M059J (cell line): ENCODE data around the gene MAP3K6. TPM values are rescaled to one million over a fixed set of nuclear protein-coding genes. Genes with fewer than 3 reads are reported as not detected.
A peak's percentile ranks its signal among the peaks of the same experiment; 100 is the strongest.

Source experiments
- DNase-seq: peaks from one replicate; pipeline ENCODE4 v3.0.0-alpha.2; 2012; ENCODE audit warnings: low read depth
- total RNA-seq: library from RNA; depleted of rRNA; stranded (reverse); fragments of >200 nt; shearing (Covaris generic); gene quantifications from 2 replicates; pipeline ENCODE4 v1.2.3, GENCODE V29; 2014

MAP3K6 gene
- total RNA-seq, 1 experiment from 2014 or later = 18.1 TPM

DNA sequence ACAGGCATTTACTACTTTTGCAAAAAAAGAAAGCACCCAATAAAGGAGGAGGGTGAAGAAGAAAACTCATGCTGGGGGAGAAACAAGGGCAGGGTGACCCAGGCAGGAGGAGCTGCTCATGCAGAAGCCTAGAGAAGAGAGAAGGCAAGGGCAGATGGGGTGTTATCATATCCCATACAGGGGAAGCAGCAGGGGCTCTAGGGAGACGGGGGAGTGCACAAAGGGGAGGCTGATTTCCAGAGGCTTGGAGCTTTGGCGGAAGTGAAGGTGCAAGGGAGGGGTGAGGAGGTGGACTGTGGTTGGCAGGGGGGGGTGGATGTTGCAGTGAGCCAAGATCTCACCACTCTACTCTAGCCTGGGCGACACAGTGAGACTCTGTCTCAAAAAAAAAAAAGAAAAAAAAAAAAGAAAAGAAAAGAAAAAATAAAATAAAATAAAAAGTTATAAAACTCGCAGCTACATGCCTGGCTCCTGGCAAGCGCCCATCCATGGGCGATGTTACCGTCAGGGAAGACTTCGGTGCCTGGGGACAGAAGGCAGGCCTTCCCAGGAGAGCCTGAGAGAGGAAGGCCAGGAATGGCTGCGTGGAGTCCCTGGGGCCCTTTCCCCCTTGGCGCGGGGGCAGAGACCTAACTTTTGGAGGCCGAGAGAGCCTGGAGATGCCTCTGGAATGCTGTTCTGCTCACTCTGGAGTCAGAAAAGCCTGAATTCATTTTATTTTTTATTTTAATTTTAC lies 11.2 kb upstream of the MAP3K6 start:
- DNase-seq = no peak

DNA sequence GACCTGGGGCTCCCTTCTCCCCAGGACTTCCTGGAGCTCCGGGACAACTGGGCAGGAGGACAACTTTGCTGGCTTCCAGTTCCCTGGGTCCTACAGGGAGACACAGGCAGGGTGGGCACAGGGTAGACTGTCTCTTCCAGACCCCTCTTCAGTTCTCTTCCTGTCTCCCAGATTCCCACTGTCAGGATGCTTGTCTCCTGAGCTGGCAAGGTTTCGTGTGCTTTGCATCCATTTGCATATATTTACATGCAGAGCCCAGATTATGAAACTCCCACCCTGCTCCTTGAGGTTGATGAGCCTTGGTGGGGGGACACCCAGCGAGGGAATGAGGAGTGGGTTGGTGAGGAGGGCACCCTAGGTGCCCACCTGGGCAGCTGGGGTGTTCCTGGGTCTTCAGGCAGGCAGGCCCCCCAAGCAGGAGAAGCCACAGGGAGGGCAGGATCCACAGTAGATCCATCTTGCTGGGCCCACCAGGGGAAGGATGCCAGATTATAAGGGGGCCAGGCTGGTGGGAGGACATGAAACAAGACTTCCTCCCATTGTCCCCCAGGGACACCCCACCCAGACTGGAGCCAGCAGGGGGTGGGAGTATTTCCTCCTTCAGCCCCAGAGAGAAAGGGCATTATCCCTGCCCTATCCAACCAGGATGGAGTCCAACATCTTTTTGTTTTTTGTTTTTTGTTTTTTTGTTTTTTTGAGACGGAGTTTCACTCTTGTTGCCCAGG lies 7.8 kb upstream of the MAP3K6 start, which contains the start of gene FCN3:
Gene FCN3, minus strand, starts transcription at position 463 of the 725 bp plus-strand sequence. Its CDS starts 6 bp downstream, at position 457.
- DNase-seq = no peak

DNA sequence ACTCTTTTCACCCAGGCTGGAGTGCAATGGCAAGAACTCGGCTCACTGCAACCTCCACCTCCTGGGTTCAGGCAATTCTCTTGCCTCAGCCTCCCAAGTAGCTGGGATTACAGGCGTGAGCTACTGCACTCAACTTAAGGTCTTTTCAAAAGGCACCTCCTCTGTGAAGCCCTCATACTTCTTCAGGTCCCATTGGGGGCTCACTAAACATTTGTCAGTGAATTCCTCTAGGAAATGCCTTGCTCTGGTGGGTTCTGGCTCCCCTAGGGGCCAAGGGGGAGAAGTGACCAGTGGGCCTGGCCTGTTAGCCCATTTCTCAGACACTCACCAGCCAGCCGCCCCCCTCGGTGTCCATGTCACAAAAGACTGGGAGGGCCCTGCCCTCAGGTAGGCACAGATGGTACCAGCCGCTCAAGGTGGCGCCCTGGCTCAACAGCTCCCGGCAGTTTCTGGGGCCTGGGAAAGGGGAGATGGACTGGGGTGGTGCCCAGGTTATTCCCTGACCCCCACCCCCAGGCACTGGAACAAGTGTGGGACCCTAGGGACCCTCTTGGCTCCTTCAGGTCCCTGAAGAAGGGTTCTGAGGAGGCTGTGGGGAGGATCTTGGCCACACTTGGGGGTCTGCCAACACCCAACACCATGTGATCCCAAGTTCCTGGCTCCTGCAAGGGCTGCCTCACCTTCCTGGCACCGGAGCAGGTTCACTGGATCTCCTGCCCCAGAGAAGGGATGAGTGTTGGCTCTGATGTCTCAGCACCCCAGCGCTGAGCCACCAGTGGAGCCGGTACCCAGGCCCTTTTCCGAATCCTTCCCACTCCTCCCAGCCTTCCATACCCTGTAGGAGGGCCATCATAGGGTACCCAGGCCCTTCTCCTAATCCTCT lies 6.3 kb upstream of the MAP3K6 start:
- no peak for DNase-seq

GRCh38 chr1:27372022-27372807 lies 5.5 kb upstream of the MAP3K6 start:
- no peak for DNase-seq

DNA sequence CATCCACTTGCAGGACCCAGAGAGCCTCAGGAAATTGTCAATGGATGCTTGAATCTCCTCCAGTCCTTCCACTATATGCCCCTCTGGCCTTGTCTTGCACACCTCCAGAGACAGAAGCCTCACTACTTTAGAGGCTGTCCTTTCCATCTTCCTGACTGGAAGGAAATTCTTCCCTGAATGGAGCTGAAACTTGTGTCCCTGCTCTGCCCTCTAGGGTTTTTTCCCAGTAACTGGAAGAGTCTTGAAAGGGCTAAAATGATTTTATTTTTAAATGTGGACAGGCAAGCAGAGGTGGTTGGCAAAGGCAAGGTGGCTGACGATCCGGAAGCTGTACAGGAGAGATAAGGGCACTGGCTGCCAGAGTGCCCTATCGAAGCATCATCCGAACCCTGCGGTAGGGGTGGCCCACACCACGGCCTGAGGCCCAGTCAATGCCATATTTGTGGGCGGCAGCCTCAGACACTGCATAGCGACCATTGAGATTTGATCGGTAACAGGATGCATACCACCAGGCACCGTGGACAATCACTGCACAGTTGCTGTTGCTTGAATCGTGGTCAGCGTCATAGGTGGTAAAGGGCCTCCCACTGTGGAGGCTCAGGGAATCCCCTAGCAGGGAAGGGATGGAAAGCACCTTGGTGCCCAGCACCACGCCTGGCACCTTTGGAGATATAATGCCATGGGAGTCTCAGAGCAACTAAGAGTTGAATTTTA lies 2.3 kb upstream of the MAP3K6 start:
- peak; percentile 44 for DNase-seq

DNA sequence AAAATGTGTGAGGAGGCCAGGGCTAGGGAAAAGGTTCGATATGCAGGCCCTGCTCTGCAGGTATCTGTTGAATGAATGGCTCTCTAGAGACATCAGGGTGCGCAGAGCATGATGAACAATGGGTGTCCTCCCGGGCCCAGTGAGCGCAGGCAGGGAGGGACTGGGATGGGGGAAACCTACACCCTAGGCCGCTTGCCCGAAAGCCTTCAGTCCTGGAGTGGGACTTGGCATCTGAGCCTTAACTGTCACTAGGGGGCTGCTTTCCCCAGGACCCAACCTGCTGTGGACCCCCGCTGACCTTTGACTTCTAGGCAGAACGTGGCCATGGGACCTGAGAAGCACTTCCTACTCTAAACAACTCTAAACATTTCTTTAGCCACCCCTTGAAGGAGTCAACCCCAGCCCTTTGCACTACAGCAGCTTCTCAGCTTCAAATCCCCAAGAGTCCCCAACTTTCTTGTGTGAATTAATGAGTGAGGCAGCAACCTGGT lies 444 bp upstream of the MAP3K6 start:
- DNase-seq = no peak

DNA sequence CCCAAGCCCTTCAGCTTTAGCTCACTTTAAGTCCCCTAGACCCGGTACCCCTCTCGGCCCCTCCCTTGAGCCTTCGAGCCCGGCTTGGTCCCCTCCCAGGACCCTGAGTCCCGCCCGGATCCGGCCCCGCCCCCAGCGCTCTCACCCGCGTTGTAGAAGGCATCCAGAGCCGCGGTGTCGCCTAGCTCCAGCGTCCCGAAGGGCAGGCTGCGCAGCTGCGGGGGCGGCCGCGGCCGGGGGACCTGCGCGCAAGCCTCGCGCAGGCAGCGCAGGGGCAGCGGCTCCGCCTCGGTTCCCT lies 699 bp downstream of the MAP3K6 start:
- peak; percentile 83 for DNase-seq

GRCh38 chr1:27365372-27366112 lies 1.2 kb downstream of the MAP3K6 start:
- DNase-seq = peak; percentile 88

DNA sequence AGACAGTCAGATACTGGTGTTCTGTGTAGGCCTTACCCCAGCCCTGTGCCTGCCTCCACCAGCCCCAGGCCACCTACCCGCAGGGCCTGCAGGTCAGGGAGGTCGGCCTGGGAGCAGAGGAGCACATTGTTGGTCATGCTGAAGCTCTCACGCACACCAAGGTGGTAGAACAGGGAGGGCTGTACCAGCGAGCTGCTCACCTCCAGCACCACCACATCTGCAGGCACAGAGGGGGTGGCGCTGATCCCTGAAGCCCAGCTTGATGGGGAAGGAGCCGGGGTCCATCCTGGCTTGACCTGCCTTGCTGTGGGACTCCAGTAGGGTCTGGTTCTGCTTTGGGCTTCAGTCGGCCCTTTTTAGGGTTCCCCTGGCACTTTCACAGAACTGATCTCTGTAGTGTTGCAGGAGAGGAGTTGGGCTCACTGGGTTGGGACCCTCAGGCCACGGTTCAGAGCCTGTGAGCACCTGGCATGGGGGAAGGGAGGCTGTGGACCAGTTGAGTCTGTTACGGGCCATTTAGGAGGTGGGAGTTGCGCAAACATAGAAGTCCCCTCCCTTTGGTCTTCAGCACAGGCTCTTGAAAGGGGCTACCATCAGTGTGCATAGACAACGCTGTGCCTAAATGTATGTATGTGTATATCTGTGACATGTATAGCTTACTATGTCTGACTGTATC lies 1.9 kb downstream of the MAP3K6 start:
- no peak for DNase-seq

DNA sequence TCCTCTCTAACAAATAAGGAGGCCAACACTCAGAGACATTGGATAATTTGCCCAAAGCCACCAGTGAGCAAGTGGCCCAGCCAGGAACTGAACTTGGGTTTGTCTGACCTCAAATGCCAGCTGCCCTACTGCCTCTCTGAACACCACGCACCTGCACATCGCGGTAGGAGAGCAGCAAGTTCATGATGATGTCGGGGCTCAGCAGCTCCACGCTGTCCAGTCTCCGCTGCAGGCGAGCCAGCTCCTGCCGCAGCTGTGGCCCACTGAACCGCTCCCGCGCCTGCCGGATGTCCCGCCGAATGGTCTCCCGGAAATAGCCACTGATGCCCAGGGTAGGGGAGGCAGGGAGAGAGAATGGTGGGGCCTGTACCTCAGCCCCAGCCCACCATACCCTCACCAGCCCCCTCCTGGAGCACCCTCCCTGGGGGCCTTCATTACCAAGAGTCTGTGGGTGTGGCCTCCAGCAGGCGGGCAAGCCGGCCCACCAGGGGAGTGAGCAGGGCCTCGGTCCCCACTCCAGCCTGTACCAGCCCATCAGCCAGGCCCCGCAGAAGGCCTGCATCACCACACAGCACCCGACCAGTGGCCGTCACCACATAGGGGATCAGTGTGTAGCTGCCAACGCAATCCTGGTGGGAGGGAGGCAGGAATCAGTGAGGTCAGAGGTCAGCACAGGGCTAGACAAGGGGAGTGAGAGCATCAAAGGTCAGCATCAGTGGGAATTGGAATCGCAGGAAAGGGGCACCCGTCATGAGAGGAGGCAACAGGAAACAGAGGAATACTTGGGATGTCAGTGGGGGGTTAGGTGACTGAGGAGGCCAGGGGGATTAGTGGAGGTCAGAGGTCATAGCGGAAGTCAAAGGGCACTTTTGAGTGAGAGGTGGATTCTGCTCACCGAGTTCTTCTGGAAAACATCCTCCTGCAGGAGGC lies 2.7 kb downstream of the MAP3K6 start:
- no peak for DNase-seq

GRCh38 chr1:27361553-27361952 lies 5.2 kb downstream of the MAP3K6 start:
- no peak for DNase-seq

DNA sequence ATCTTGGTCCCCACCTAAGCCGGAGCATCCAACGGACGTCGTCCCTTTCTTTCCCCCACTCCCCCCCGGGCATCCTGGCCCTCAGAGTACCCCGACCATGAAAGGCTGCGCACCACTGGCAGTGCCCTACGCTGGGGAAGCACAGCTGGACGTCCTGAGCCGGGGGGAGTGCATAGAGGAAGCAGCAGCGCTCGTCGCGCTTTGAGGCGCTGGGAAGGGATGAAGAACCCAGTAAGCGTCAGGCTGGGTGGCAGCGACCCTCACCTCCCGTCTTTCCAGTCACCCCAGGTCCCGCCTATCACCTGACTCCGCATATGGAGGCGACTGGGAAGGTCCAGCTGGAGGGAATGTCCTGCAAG lies 5.7 kb downstream of the MAP3K6 start:
- no peak for DNase-seq

- DNase-seq = no peak
Measured at GRCh38 chr1:27360159-27361043, 6.4 kb downstream of the MAP3K6 start.

DNA sequence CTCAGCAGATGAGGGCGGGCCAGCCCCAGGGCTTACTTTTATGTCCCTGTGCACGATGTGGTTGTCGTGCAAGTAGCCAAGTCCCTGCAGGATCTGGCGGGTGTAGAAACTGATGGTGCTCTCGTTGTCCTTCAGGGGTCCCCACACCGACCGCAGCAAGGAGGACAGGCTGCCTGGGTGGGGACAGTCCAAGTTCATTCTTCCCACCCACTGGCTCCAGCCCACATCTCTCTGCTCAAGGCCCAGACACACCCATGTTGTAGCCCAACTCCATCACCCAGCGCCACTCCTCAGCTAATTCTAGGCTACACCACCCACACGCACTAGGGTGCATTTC lies 7.0 kb downstream of the MAP3K6 start:
- no peak for DNase-seq

DNA sequence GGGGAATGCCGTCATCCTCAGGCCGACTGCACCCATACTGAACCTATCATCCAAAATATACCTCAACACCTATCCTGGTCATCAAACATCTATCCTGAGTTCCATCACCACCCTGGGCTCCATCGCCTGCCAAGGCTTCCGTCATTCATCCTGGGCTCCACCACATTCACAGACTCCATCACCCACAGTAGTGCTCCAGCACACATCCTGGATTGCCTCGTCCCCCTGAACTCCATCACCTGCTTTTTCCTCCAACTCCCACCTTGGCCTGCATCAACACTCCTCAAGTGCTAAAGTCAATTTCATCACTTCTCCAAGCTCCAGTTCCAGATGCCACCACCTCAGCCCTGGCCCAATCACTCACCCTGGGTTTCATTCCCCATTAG lies 7.8 kb downstream of the MAP3K6 start:
- DNase-seq = no peak

DNA sequence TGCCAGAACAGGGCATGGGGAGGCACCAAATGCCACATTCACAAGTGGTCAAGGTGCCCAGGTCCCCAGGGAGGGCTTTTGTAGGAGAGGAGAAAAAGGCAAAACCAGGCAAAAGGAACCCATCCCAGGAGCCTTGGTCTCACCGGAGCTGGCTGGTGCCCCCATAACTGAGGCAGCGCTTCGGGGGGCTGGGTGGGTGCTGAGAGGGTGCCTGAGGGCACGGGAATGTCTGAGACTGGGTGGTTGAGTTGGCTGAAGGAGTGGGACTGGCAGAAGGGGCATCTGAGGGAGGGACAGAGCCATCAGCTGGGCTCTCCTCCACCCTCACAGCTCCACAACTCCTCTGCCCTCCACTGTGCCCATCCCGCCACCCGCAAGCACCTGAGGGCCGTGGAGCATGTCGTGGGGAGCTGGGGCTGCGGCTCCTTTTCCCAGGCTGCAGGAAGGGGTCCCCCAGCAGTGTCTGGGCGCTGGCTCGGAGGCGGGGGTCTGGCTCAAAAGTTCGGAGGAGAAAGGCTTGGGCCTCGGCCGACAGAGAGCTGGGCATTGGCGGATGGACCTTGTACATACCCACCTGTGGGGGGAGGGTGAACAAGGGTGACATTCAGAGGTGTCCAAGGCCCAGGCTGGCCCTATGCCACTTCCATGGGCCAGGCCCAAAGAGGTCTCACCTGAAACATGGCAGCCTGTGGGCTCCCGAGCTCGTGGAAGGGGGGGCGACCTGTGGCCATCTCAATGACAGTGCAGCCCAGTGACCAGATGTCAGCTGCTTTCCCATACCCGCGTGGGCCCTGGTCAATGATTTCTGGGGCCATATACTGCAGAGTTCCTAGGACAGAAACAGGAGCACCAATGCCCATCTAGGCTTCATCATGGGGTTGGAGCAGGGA lies 8.5 kb downstream of the MAP3K6 start:
- DNase-seq = no peak
